Measurements from ENCODE around the gene WDR83. TPM values are rescaled to one million over a fixed set of nuclear protein-coding genes. Genes with fewer than 3 reads are reported as not detected.

Gene WDR83
- total and polyA plus RNA-seq, 10 of the 15 experiments (the other 5 are each of a cell fraction or from before 2014, with no cell fraction given), result 0.58 to 17.7 (median 10.8) TPM

- TF ChIP-seq MYC (IDR thresholded peaks at IDR 0.05; ENCODE audit: insufficient read depth, insufficient read length, insufficient replicate concordance, low read length, severe bottlenecking) (no peak), ETV6 (conservative IDR thresholded peaks at IDR 0.05 in 1 of 2, IDR thresholded peaks at IDR 0.05 in 1 of 2; ENCODE audit: borderline replicate concordance in 1 of 2, low read depth in 1 of 2) (0 out of 4 replicates have a peak, but pooled peaks of 1 of the 2 experiments have one; percentile 35), KDM1A (IDR thresholded peaks at IDR 0.05; ENCODE audit: borderline replicate concordance) (no peak), CUX1 (IDR thresholded peaks at IDR 0.05; ENCODE audit: insufficient replicate concordance, low read depth, low read length) (no peak), ZNF217 (IDR thresholded peaks at IDR 0.05) (no peak), PAX5 (IDR thresholded peaks at IDR 0.05; ENCODE audit: borderline replicate concordance, low read depth, low read length) (peak; percentile 22; the same call in 1 of the 2 replicates), NKRF (conservative IDR thresholded peaks at IDR 0.05) (0 out of 2 replicates have a peak, but pooled peaks have one; percentile 71), SPI1 (IDR thresholded peaks at IDR 0.05; ENCODE audit: borderline replicate concordance, insufficient read depth, low read depth, low read length) (peak; percentile 99), SRF (IDR thresholded peaks at IDR 0.05; ENCODE audit: low read depth in 2 of 2, low read length in 2 of 2) (no peak), NFXL1 (IDR thresholded peaks at IDR 0.05; ENCODE audit: borderline replicate concordance) (no peak), ZNF24 (IDR thresholded peaks at IDR 0.05) (no peak), SIX5 (IDR thresholded peaks at IDR 0.05; ENCODE audit: low read depth, low read length, severe bottlenecking) (no peak), ZZZ3 (IDR thresholded peaks at IDR 0.05; ENCODE audit: control insufficient read depth, insufficient read length, low read depth) (no peak), IKZF1 (conservative IDR thresholded peaks at IDR 0.05) (peak; percentile 75)
- TF ChIP-seq, protein P1, sequence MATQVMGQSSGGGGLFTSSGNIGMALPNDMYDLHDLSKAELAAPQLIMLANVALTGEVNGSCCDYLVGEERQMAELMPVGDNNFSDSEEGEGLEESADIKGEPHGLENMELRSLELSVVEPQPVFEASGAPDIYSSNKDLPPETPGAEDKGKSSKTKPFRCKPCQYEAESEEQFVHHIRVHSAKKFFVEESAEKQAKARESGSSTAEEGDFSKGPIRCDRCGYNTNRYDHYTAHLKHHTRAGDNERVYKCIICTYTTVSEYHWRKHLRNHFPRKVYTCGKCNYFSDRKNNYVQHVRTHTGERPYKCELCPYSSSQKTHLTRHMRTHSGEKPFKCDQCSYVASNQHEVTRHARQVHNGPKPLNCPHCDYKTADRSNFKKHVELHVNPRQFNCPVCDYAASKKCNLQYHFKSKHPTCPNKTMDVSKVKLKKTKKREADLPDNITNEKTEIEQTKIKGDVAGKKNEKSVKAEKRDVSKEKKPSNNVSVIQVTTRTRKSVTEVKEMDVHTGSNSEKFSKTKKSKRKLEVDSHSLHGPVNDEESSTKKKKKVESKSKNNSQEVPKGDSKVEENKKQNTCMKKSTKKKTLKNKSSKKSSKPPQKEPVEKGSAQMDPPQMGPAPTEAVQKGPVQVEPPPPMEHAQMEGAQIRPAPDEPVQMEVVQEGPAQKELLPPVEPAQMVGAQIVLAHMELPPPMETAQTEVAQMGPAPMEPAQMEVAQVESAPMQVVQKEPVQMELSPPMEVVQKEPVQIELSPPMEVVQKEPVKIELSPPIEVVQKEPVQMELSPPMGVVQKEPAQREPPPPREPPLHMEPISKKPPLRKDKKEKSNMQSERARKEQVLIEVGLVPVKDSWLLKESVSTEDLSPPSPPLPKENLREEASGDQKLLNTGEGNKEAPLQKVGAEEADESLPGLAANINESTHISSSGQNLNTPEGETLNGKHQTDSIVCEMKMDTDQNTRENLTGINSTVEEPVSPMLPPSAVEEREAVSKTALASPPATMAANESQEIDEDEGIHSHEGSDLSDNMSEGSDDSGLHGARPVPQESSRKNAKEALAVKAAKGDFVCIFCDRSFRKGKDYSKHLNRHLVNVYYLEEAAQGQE (IDR thresholded peaks at IDR 0.05; ENCODE audit: low read depth, low read length), result no peak
These were observed 1.4 kb upstream of the WDR83 start (continued) for GRCh38 chr19:12665281-12665573.
